Lower leg skin (tissue), 3 donors: ENCODE data around the gene GALK2.

Source experiments
- CTCF ChIP-seq, 3 donors: fragments of 450-650 bp; IDR thresholded peaks; one replicate each; pipeline ENCODE4 v1.5.1; 2016; ENCODE audit warnings: antibody characterized with exemption in 3 of 3, mild to moderate bottlenecking in 3 of 3, moderate library complexity in 2 of 3
- POLR2A ChIP-seq, 2 donors: fragments of 450-650 bp; IDR thresholded peaks; one replicate each; pipeline ENCODE4 v1.6.1; 2016 to 2017; ENCODE audit warnings: antibody characterized with exemption in 2 of 2, mild to moderate bottlenecking in 1 of 2, moderate library complexity in 1 of 2

GRCh38 chr15:49135342-49135857, 34.6 kb upstream of the GALK2 start:
- TF ChIP-seq CTCF (IDR thresholded peaks at IDR 0.05), result no peak
- TF ChIP-seq POLR2A (IDR thresholded peaks at IDR 0.05), result no peak
